NCI-H526 (cell line): Measurements from ENCODE around the gene MMP14.
"Not testable (repeated sequence)": the region's sequence is repeated elsewhere in the genome, so short reads cannot be mapped to it uniquely, and the experiment has no call there.

Experiments used
- DNase-seq, 2 experiments: peaks; one replicate each; lab custom pipeline; 2025; lab: John Stamatoyannopoulos, UW

MMP14 gene

GRCh38 chr14:22836301-22837113, at the start of gene MMP14:
Gene MMP14 (plus strand): TSS chr14:22836585. CDS start chr14:22836818, 233 bp downstream.
- no peak for DNase-seq

GRCh38 chr14:22786685-22787084, 49.7 kb upstream of the MMP14 start:
- no peak for DNase-seq

GRCh38 chr14:22791301-22791700, 45.1 kb upstream of the MMP14 start:
- no peak for DNase-seq

GRCh38 chr14:22792158-22792557, 44.2 kb upstream of the MMP14 start:
- DNase-seq: no peak

GRCh38 chr14:22793550-22793949, 42.8 kb upstream of the MMP14 start:
- DNase-seq: not testable (repeated sequence)

GRCh38 chr14:22793976-22794375, 42.4 kb upstream of the MMP14 start:
- DNase-seq: no peak

GRCh38 chr14:22794551-22794951, 41.8 kb upstream of the MMP14 start:
- DNase-seq: no peak

- peak in 1 of 2 experiments; percentile 3 for DNase-seq
These were observed 40.2 kb upstream of the MMP14 start for GRCh38 chr14:22796087-22796707.

GRCh38 chr14:22797017-22797917, 39.1 kb upstream of the MMP14 start:
- DNase-seq: no peak

- DNase-seq: no peak
These were observed 37.9 kb upstream of the MMP14 start for GRCh38 chr14:22798528-22798927.

GRCh38 chr14:22800346-22800745, 36.0 kb upstream of the MMP14 start:
- no peak for DNase-seq

- no peak for DNase-seq
These were observed 34.7 kb upstream of the MMP14 start for GRCh38 chr14:22801716-22802115.

- DNase-seq: no peak
These were observed 33.3 kb upstream of the MMP14 start for GRCh38 chr14:22802860-22803686.

- DNase-seq: no peak
These were observed 32.8 kb upstream of the MMP14 start for GRCh38 chr14:22803687-22803974.

- DNase-seq: not testable (repeated sequence)
These were observed 31.1 kb upstream of the MMP14 start for GRCh38 chr14:22805235-22805634.

GRCh38 chr14:22807432-22808087, 28.8 kb upstream of the MMP14 start:
- no peak for DNase-seq

- DNase-seq: no peak
These were observed 27.8 kb upstream of the MMP14 start for GRCh38 chr14:22808388-22809209.

GRCh38 chr14:22811722-22812121, 24.7 kb upstream of the MMP14 start:
- DNase-seq: no peak

GRCh38 chr14:22812744-22813143, 23.6 kb upstream of the MMP14 start:
- DNase-seq: peak in 1 of 2 experiments; percentile 24

- DNase-seq: no peak
These were observed 23.2 kb upstream of the MMP14 start for GRCh38 chr14:22813145-22813544.
